H9 (cell line): ENCODE results near the gene STX16. TPM values are rescaled to one million over a fixed set of nuclear protein-coding genes. Genes with fewer than 3 reads are reported as not detected.

Source experiments
- DNase-seq: peaks from one replicate; pipeline ENCODE4 v3.0.0-alpha.2; 2017
- H2AFZ ChIP-seq: one replicate; pipeline ENCODE4 v1.6.1; 2013; ENCODE audit warnings: mild to moderate bottlenecking, low read length, control low read depth, moderate library complexity
- H2AK5ac ChIP-seq: 2 replicates; pipeline ENCODE4 v1.6.1; 2013; ENCODE audit warnings: low read length, control low read depth, mixed read lengths; ENCODE audit not compliant: insufficient read length
- H2BK120ac ChIP-seq: one replicate; pipeline ENCODE4 v1.6.1; 2013; ENCODE audit warnings: low read depth, mild to moderate bottlenecking, low read length, control low read depth, inconsistent platforms; ENCODE audit not compliant: poor library complexity, severe bottlenecking
- H2BK12ac ChIP-seq: 2 replicates; pipeline ENCODE4 v1.6.1; 2013; ENCODE audit warnings: low read length, control low read depth, mixed read lengths, low read depth; ENCODE audit not compliant: insufficient read length
- H2BK15ac ChIP-seq: 2 replicates; pipeline ENCODE4 v1.6.1; 2013; ENCODE audit warnings: low read depth, low read length, control low read depth
- H2BK20ac ChIP-seq: one replicate; pipeline ENCODE4 v1.6.1; 2013; ENCODE audit warnings: low read depth, mild to moderate bottlenecking, low read length, control low read depth, inconsistent platforms; ENCODE audit not compliant: poor library complexity, severe bottlenecking
- H2BK5ac ChIP-seq: 2 replicates; pipeline ENCODE4 v1.6.1; 2013; ENCODE audit warnings: low read length, control low read depth, mixed read lengths; ENCODE audit not compliant: insufficient read length
- H3K14ac ChIP-seq: 2 replicates; pipeline ENCODE4 v1.6.1; 2013; ENCODE audit warnings: low read length, control low read depth; ENCODE audit not compliant: insufficient read depth
- H3K18ac ChIP-seq: 2 replicates; pipeline ENCODE4 v1.6.1; 2013; ENCODE audit warnings: low read depth, mild to moderate bottlenecking, mixed read lengths, low read length, control low read depth; ENCODE audit not compliant: insufficient read length
- H3K23ac ChIP-seq: 2 replicates; pipeline ENCODE4 v1.6.1; 2013; ENCODE audit warnings: low read length, control low read depth, mixed read lengths, low read depth; ENCODE audit not compliant: insufficient read length
- H3K23me2 ChIP-seq: 2 replicates; pipeline ENCODE4 v1.6.1; 2013; ENCODE audit warnings: low read depth, mild to moderate bottlenecking, mixed read lengths, low read length, control low read depth; ENCODE audit not compliant: insufficient read length, poor library complexity, severe bottlenecking
- H3K27ac ChIP-seq: 2 replicates; pipeline ENCODE4 v1.5.1; 2013; ENCODE audit warnings: low read length, control low read depth, mixed read lengths, low read depth; ENCODE audit not compliant: insufficient read length
- H3K27me3 ChIP-seq: 2 replicates; pipeline ENCODE4 v1.6.1; 2013; ENCODE audit warnings: low read length, control low read depth, inconsistent platforms; ENCODE audit not compliant: insufficient read depth
- H3K4ac ChIP-seq: 2 replicates; pipeline ENCODE4 v1.6.1; 2013; ENCODE audit warnings: low read depth, mild to moderate bottlenecking, control low read depth, inconsistent platforms, low read length, moderate library complexity
- H3K4me1 ChIP-seq: 2 replicates; pipeline ENCODE4 v1.6.1; 2013; ENCODE audit warnings: low read length, control low read depth, inconsistent platforms; ENCODE audit not compliant: insufficient read depth
- H3K4me2 ChIP-seq: 2 replicates; pipeline ENCODE4 v1.6.1; 2013; ENCODE audit warnings: low read length, control low read depth, mixed read lengths; ENCODE audit not compliant: insufficient read length, insufficient read depth
- H3K56ac ChIP-seq: 2 replicates; pipeline ENCODE4 v1.6.1; 2013; ENCODE audit warnings: low read depth, mild to moderate bottlenecking, mixed read lengths, low read length, control low read depth; ENCODE audit not compliant: insufficient read length
- H3K79me1 ChIP-seq: 2 replicates; pipeline ENCODE4 v1.6.1; 2013; ENCODE audit warnings: low read depth, mild to moderate bottlenecking, moderate library complexity, low read length, control low read depth, inconsistent platforms; ENCODE audit not compliant: insufficient read depth, poor library complexity, severe bottlenecking
- H3K79me2 ChIP-seq: 2 replicates; pipeline ENCODE4 v1.6.1; 2013; ENCODE audit warnings: low read length, control low read depth, inconsistent platforms; ENCODE audit not compliant: insufficient read depth
- H3K9ac ChIP-seq: 2 replicates; pipeline ENCODE4 v1.6.1; 2013; ENCODE audit warnings: low read length, control low read depth, mixed read lengths; ENCODE audit not compliant: insufficient read length; ENCODE audit errors: extremely low read depth
- H3K9me3 ChIP-seq: one replicate; pipeline ENCODE4 v1.6.1; 2013; ENCODE audit warnings: low read depth, low read length, inconsistent platforms; ENCODE audit not compliant: control insufficient read depth
- H3T11ph ChIP-seq: one replicate; pipeline ENCODE4 v1.6.1; 2013; ENCODE audit warnings: mild to moderate bottlenecking, low read length, control low read depth, inconsistent platforms
- H4K20me1 ChIP-seq: one replicate; pipeline ENCODE4 v1.6.1; 2013; ENCODE audit not compliant: control insufficient read depth, insufficient read length, insufficient read depth
- H4K5ac ChIP-seq: 2 replicates; pipeline ENCODE4 v1.6.1; 2013; ENCODE audit warnings: low read depth, mild to moderate bottlenecking, mixed read lengths, low read length, control low read depth; ENCODE audit not compliant: insufficient read length
- H4K8ac ChIP-seq: replicated peaks from 2 replicates; pipeline ENCODE4 v1.6.1; 2013; ENCODE audit warnings: low read length, control low read depth, mixed read lengths, low read depth; ENCODE audit not compliant: insufficient read length
- H4K91ac ChIP-seq: 2 replicates; pipeline ENCODE4 v1.6.1; 2013; ENCODE audit warnings: low read depth, mild to moderate bottlenecking, moderate library complexity, mixed read lengths, low read length, control low read depth; ENCODE audit not compliant: insufficient read length
- H3K27ac Mint-ChIP-seq, 3 experiments: 2 replicates in 2 of 3; 3 replicates in 1 of 3; pipeline ENCODE4 v1.8.0; 2020 to 2021; ENCODE audit warnings: mixed read lengths in 3 of 3, mild to moderate bottlenecking in 1 of 3, moderate library complexity in 1 of 3
- H3K27me3 Mint-ChIP-seq: 2 replicates; pipeline ENCODE4 v1.8.0; 2021; ENCODE audit warnings: low read depth, mild to moderate bottlenecking, moderate library complexity, mixed read lengths
- H3K36me3 Mint-ChIP-seq, 3 experiments: 2 replicates in 2 of 3; 3 replicates in 1 of 3; pipeline ENCODE4 v1.8.0; 2020 to 2021; ENCODE audit warnings: low read depth in 3 of 3, mixed read lengths in 3 of 3; ENCODE audit not compliant: insufficient read depth in 1 of 3
- H3K4me1 Mint-ChIP-seq, 2 experiments: 2 replicates each; pipeline ENCODE4 v1.8.0; 2020; ENCODE audit warnings: mixed read lengths in 2 of 2
- H3K4me3 Mint-ChIP-seq, 2 experiments: 2 replicates in 1 of 2; 3 replicates in 1 of 2; pipeline ENCODE4 v1.8.0; 2020 to 2021; ENCODE audit warnings: mild to moderate bottlenecking in 2 of 2, mixed read lengths in 2 of 2, moderate library complexity in 1 of 2
- H3K9me3 Mint-ChIP-seq, 2 experiments: 2 replicates in 1 of 2; 3 replicates in 1 of 2; pipeline ENCODE4 v1.8.0; 2020; ENCODE audit warnings: mild to moderate bottlenecking in 2 of 2, mixed read lengths in 2 of 2, moderate library complexity in 1 of 2
- CTCF ChIP-seq: fragments of 200-600 bp; sonication (generic); conservative IDR thresholded peaks from 3 replicates; pipeline ENCODE4 v1.8.0; 2021; ENCODE audit warnings: antibody characterized with exemption, mild to moderate bottlenecking
- WGBS: extraction: QIAGEN DNeasy Blood & Tissue Kit; methylation state at CpG from one replicate; pipeline ENCODE4 v1.1.7; 2013; ENCODE audit warnings: missing lambda C conversion rate, low lambda C conversion rate, mixed read lengths; ENCODE audit not compliant: insufficient read length; ENCODE audit errors: extremely low coverage; 5-methylcytosine and 5-hydroxymethylcytosine counted together
- total RNA-seq: library from RNA; stranded (reverse); gene quantifications from 2 replicates; pipeline ENCODE4 v1.2.1, GENCODE V29; 2021

The STX16 gene
- total RNA-seq, 1 experiment from 2014 or later = 87.8 TPM

- H3K9me3 ChIP-seq = no peaks in the 10 kb centered on the region
Observed at GRCh38 chr20:58708246-58708931, 57.3 kb downstream of the STX16 start.

More at GRCh38 chr20:58708246-58708931, 57.3 kb downstream of the STX16 start:
- Histone ChIP-seq H4K5ac (no peak overlapping the region), H2BK15ac (no peak overlapping the region; the same call in 1 of the 2 replicates), H2BK12ac (no peak overlapping the region), H2BK120ac (no peak overlapping the region), H2BK5ac (no peak overlapping the region), H3K4ac (no peak overlapping the region; the same call in 1 of the 2 replicates), H4K91ac (no peak overlapping the region), H3K23ac (no peak overlapping the region), H3K27ac (no peak overlapping the region), H3K4me2 (no peak overlapping the region), H3K79me2 (no peaks in the 10 kb centered on the region), H4K20me1 (no peaks in the 10 kb centered on the region), H3K18ac (no peak overlapping the region), H2BK20ac (no peak overlapping the region), H3K14ac (no peak overlapping the region; the same call in 1 of the 2 replicates), H3K56ac (no peak overlapping the region), H3K4me1 (no peaks in the 10 kb centered on the region), H2AK5ac (no peak overlapping the region), H4K8ac (no peak overlapping the region), H3K27me3 (no peaks in the 10 kb centered on the region), H2AFZ (no peak overlapping the region), H3T11ph (no peak overlapping the region), H3K9ac (no peak overlapping the region), H3K79me1 (no peaks in the 10 kb centered on the region), H3K23me2 (no peaks in the 10 kb centered on the region)
- 0 out of 4 replicates have a peak, but pooled peaks cover 0 to 3% of the 10 kb centered on the region in 2 experiments for H3K4me1 Mint-ChIP-seq
- H3K4me3 Mint-ChIP-seq = no peak overlapping the region
- DNase-seq = peak; percentile 23
- no peak for TF ChIP-seq CTCF
- peaks cover 0 to 3% of the 10 kb centered on the region in 2 experiments; a peak in 1 of 5 replicates for H3K9me3 Mint-ChIP-seq
- peak overlapping the region in 1 of 3 experiments; percentile 74; a peak in 2 of 7 replicates for H3K27ac Mint-ChIP-seq
- peaks cover 12 to 26% (median 18%) of the 10 kb centered on the region in 3 experiments for H3K36me3 Mint-ChIP-seq
- no peaks in the 10 kb centered on the region for H3K27me3 Mint-ChIP-seq
- no CpG with 5 or more reads among the region's 28 CpGs for WGBS
